NT2/D1 (cell line): ENCODE results near the gene TMEM150C.
A peak's percentile ranks its signal among the peaks of the same experiment; 100 is the strongest.

ENCODE experiments used
- DNase-seq: peaks from one replicate; pipeline ENCODE4 v3.0.0-alpha.2; 2011; ENCODE audit warnings: low read depth, low spot score
- H3K27me3 ChIP-seq: 2 replicates; pipeline ENCODE4 v1.6.0; 2011; ENCODE audit warnings: mild to moderate bottlenecking; ENCODE audit not compliant: insufficient read length, insufficient read depth
- H3K36me3 ChIP-seq: 2 replicates; pipeline ENCODE4 v1.6.1; 2011; ENCODE audit warnings: mild to moderate bottlenecking, low read length, mixed read lengths; ENCODE audit not compliant: insufficient read depth, insufficient read length
- H3K4me1 ChIP-seq: 2 replicates; pipeline ENCODE4 v1.5.1; 2011; ENCODE audit not compliant: insufficient read depth, insufficient read length
- H3K4me3 ChIP-seq: 2 replicates; pipeline ENCODE4 v1.5.1; 2011; ENCODE audit warnings: low read depth; ENCODE audit not compliant: insufficient read length
- H3K9ac ChIP-seq: 2 replicates; pipeline ENCODE4 v1.6.0; 2011; ENCODE audit warnings: low read depth; ENCODE audit not compliant: insufficient read length
- H3K9me3 ChIP-seq: 2 replicates; pipeline ENCODE4 v1.5.1; 2011; ENCODE audit warnings: mild to moderate bottlenecking, low read length; ENCODE audit not compliant: insufficient read depth
- SUZ12 ChIP-seq: IDR thresholded peaks from 2 replicates; pipeline ENCODE4 v1.6.1; 2011; ENCODE audit not compliant: insufficient read length, insufficient read depth; ENCODE audit errors: extremely low read depth
- YY1 ChIP-seq: IDR thresholded peaks from 2 replicates; pipeline ENCODE4 v1.6.1; 2011; ENCODE audit not compliant: insufficient read length, insufficient read depth
- ZNF274 ChIP-seq: IDR thresholded peaks from 2 replicates; pipeline ENCODE4 v1.6.1; 2011; ENCODE audit warnings: mild to moderate bottlenecking, low read depth, low read length

Gene TMEM150C

DNA sequence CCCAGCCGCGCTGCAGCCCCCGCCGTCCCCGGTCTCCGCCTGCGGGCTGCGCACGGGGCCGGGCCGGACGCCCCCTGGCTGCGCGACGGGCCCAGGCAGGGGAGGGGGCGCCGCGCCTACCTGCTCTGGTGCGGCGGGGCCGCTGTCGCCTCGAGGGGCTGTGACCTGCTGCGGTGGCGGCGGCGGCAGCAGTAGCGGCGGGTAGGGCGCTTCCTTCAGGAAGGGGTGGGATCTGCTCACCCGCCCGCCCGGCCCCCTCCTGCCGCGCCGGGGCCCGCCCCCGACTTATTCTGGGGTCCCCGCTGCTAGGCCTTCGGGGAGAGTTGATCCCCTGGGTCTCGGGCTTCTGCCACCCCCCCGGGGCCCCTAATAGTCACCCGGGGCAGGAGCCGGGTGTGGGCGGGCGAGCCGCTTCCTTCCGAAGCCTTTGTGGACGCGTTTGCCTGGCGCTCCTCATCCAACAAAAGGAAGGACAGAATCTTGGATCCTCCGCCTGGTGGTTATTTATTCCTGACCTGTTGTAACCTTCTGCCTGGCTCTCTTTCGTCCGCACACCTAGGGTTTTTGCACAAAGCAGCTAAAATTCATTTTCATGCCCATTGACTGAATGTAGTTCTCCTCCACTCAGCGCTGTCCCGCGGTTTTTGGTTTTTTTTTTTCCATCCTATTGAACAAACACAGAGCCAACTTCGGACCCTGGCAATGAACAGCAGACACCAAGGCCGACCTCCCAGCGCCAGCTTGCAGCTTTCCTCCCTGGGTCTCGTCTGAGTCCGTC, at the start of gene TMEM150C:
TMEM150C (minus strand) TSS at position 203 of the 778 bp plus-strand sequence. CDS start 57,331 bp downstream, outside the sequence.
- Histone ChIP-seq H3K9ac (peak within 1 kb of the TSS; percentile 70), H3K36me3 (no peaks in the 10 kb centered on the region), H3K27me3 (peaks cover 11% of the 10 kb centered on the region), H3K4me1 (peaks cover 3% of the 10 kb centered on the region), H3K4me3 (peak within 1 kb of the TSS; percentile 54), H3K9me3 (peaks cover 4% of the 10 kb centered on the region; the same call in 1 of the 2 replicates)
- DNase-seq: no peak
- TF ChIP-seq SUZ12 (no peak), YY1 (no peak), ZNF274 (no peak)

GRCh38 chr4:82611527-82611926, 49.7 kb upstream of the TMEM150C start:
- H3K9ac ChIP-seq: no peak overlapping the region
- no peak overlapping the region for H3K4me3 ChIP-seq
- H3K36me3 ChIP-seq: no peaks in the 10 kb centered on the region
- H3K4me1 ChIP-seq: no peaks in the 10 kb centered on the region
- no peaks in the 10 kb centered on the region for H3K27me3 ChIP-seq
- TF ChIP-seq ZNF274: no peak
- no peak for TF ChIP-seq YY1
- TF ChIP-seq SUZ12: no peak
- H3K9me3 ChIP-seq: no peaks in the 10 kb centered on the region
- no peak for DNase-seq

DNA sequence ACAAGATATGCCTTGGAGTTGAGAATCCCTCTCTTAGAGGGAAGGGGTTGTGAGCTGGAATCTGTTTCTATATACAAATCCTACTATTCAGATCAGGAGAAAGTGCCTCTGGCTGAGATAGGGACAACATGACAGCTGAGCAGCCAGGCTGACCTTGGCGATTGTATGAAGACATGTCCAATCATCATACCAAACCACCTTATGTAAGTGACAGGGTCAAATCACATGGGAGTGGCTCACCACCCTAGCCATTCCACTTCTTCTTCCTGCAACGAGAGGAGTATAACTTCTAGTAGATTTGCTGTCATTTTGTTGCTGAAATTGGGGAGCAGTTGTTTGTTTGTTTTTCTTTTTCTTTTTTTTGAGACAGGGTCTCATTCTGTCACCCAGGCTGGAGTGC, 48.3 kb upstream of the TMEM150C start:
- H3K4me3 ChIP-seq: no peak overlapping the region
- H3K9me3 ChIP-seq: no peaks in the 10 kb centered on the region
- H3K36me3 ChIP-seq: no peaks in the 10 kb centered on the region
- DNase-seq: no peak
- no peaks in the 10 kb centered on the region for H3K27me3 ChIP-seq
- no peak overlapping the region for H3K9ac ChIP-seq
- TF ChIP-seq YY1 (no peak), SUZ12 (no peak), ZNF274 (no peak)
- no peaks in the 10 kb centered on the region for H3K4me1 ChIP-seq

DNA sequence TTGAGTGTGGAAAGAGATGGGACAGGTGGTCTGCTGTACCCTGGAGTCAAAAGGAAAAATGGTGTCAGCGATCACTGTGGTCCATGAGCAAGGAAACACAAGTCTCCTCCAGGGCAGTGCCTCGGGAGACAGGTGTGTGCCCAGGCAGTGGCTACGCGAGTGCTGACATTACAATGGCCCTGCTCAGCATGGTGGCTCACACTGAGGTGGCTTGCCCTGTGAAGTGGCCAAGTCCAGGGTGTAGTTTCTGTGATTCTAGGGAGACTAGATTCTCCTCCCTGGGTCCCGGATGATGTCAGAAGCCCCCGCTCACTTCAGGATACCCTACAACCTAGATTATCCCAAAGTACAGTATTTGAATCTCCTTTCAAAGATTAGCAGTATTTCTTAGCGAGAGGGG, 44.8 kb upstream of the TMEM150C start:
- H3K36me3 ChIP-seq: no peaks in the 10 kb centered on the region

DNA sequence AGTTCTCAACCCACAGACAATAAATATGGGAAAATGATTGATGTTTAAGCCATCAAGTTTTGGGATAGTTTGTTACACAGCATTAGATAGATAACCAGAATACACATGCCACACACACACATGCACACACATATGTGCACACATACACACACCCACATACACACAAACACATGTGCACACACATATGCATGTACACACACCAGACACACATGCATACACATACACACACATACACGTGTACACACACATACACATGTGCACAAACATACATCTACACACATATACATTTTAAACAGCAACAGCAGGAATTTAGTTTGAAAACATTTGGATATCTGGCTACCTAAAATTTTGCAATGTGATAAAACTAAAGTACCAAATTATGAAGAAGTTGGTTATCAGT, 42.7 kb upstream of the TMEM150C start:
- no peak overlapping the region for H3K9ac ChIP-seq
- H3K9me3 ChIP-seq: no peaks in the 10 kb centered on the region
- TF ChIP-seq ZNF274 (no peak), YY1 (no peak), SUZ12 (no peak)
- no peaks in the 10 kb centered on the region for H3K4me1 ChIP-seq
- H3K4me3 ChIP-seq: no peak overlapping the region
- DNase-seq: no peak
- H3K27me3 ChIP-seq: no peaks in the 10 kb centered on the region
- H3K36me3 ChIP-seq: no peaks in the 10 kb centered on the region

More for the DNA sequence above, 44.8 kb upstream of the TMEM150C start:
- no peaks in the 10 kb centered on the region for H3K9me3 ChIP-seq
- no peak for DNase-seq
- no peaks in the 10 kb centered on the region for H3K27me3 ChIP-seq
- H3K4me3 ChIP-seq: no peak overlapping the region
- no peak overlapping the region for H3K9ac ChIP-seq
- TF ChIP-seq SUZ12 (no peak), ZNF274 (no peak), YY1 (no peak)
- no peaks in the 10 kb centered on the region for H3K4me1 ChIP-seq

GRCh38 chr4:82601242-82602015, 39.6 kb upstream of the TMEM150C start:
- H3K4me3 ChIP-seq: no peak overlapping the region
- H3K9me3 ChIP-seq: no peaks in the 10 kb centered on the region
- no peaks in the 10 kb centered on the region for H3K4me1 ChIP-seq
- no peak overlapping the region for H3K9ac ChIP-seq
- no peaks in the 10 kb centered on the region for H3K36me3 ChIP-seq
- no peak for DNase-seq
- TF ChIP-seq SUZ12 (no peak), YY1 (no peak), ZNF274 (no peak)
- no peaks in the 10 kb centered on the region for H3K27me3 ChIP-seq

GRCh38 chr4:82599336-82599735, 37.5 kb upstream of the TMEM150C start:
- no peaks in the 10 kb centered on the region for H3K9me3 ChIP-seq
- DNase-seq: no peak
- no peak overlapping the region for H3K9ac ChIP-seq
- TF ChIP-seq YY1 (no peak), SUZ12 (no peak), ZNF274 (no peak)
- H3K27me3 ChIP-seq: no peaks in the 10 kb centered on the region
- H3K4me1 ChIP-seq: no peaks in the 10 kb centered on the region
- no peaks in the 10 kb centered on the region for H3K36me3 ChIP-seq
- H3K4me3 ChIP-seq: no peak overlapping the region
